Measurements from ENCODE around the gene PRKAG3.

- TF ChIP-seq CTCF (IDR thresholded peaks at IDR 0.05) (no peak), POLR2AphosphoS5 (IDR thresholded peaks at IDR 0.05) (no peak), POLR2A (IDR thresholded peaks at IDR 0.05) (no peak), EP300 (IDR thresholded peaks at IDR 0.05) (no peak)
Observed at GRCh38 chr2:218869064-218869463, 37.5 kb upstream of the PRKAG3 start.
